GM13977 (cell line): Measurements from ENCODE around the gene RMND5B.

Experiments used
- DNase-seq: peaks from one replicate; pipeline ENCODE4 v3.0.0; 2012; ENCODE audit warnings: low spot score
- in situ Hi-C: fragments of 300-500 bp; cut with MboI; formaldehyde crosslinking; loops from one replicate; pipeline ENCODE4 v1.12.0; 2022; ENCODE audit warnings: low sequenced_read_pairs, low pct_unique_long_range_greater_than_20kb, mixed read lengths, inconsistent platforms; ENCODE audit not compliant: unreplicated experiment
- TF ChIP-seq, protein P1 (sequence below): IDR thresholded peaks from 2 replicates; pipeline ENCODE4 v1.5.1; 2012; ENCODE audit warnings: mild to moderate bottlenecking, control low read depth; ENCODE audit not compliant: insufficient read depth; ENCODE audit errors: extremely low read depth, missing control alignments

The RMND5B gene

DNA sequence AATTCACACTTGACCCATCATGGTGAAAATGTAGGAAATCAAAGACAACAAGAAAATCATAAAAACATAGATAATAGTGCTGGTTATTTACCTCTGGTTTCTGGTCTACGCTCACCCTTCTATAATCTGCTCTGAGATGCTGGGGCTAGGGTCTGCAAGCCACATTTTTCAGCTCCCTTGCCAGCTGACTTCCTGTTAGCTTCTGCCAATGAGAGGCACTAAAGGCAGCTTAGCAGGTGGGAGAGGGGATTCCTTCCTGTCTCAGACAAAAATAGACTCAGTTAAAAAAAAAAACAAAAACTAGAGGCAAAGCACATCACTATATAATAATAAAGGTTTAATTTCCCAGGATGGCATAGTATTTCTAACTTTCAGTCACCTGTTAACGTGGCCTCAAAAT, 37.7 kb upstream of the RMND5B start:
- no peak for DNase-seq
- in situ Hi-C loops = no loop called here
- TF ChIP-seq, protein P1, sequence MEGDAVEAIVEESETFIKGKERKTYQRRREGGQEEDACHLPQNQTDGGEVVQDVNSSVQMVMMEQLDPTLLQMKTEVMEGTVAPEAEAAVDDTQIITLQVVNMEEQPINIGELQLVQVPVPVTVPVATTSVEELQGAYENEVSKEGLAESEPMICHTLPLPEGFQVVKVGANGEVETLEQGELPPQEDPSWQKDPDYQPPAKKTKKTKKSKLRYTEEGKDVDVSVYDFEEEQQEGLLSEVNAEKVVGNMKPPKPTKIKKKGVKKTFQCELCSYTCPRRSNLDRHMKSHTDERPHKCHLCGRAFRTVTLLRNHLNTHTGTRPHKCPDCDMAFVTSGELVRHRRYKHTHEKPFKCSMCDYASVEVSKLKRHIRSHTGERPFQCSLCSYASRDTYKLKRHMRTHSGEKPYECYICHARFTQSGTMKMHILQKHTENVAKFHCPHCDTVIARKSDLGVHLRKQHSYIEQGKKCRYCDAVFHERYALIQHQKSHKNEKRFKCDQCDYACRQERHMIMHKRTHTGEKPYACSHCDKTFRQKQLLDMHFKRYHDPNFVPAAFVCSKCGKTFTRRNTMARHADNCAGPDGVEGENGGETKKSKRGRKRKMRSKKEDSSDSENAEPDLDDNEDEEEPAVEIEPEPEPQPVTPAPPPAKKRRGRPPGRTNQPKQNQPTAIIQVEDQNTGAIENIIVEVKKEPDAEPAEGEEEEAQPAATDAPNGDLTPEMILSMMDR = no peak

DNA sequence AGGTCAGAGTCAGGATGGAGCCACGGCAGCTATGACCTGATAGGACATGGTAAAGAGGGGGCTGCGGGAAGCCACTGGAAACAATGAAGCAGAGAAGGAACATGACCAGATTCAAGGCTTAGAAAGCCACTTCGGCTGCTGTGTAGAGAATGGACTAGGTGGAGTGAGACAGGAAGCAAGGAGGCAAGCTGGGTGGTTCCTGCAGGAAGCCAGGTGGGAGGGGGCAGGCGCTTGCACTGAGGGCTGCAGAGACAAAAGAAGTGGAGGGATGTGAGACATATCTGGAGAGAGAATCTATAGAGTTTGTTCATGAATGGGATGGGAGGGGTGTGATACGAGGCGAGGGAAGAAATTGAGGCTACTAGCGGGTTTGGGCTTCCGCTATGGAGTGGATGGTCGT, 36.5 kb upstream of the RMND5B start:
- TF ChIP-seq, protein P1 = no peak
- in situ Hi-C loops = no loop called here
- no peak for DNase-seq

DNA sequence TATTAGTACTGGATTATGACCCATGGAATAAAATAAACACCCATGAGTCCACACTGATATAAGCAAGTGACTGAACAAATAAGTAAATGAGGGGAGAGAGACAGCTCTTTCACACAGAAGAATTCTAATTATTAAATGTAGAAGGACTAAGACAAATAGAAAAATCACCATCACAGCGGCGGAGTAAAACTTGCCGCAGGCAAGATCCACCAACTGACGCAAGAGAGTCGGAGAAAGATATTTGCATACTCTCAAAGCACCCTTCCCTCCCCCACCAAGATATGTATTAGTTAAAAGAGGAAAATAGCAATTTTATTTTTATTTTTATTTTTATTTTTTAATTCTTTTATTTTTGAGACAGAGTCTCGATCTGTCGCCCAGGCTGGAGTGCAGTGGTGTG, 32.1 kb upstream of the RMND5B start:
- in situ Hi-C loops = no loop called here
- TF ChIP-seq, protein P1 = no peak
- DNase-seq = no peak

DNA sequence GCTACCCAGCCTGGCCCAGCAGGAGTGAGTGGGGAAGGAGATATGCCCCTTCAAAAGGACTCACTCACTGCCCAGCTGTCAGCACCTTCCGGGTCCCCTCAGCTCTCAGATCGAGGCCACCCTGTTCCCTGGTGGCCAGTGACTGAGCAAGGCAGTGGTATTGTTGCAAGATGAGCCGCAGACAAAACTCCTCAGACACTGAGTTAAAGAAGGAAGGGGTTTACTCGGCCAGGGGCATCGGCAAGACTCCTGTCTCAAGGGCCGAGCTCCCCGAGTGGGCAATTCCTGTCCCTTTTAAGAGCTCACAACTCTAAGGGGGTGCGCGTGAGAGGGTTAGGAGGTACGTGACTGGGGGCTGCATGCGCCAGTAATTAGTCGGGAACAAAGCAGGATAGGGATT, 27.2 kb upstream of the RMND5B start:
- no peak for DNase-seq
- TF ChIP-seq, protein P1 = no peak
- in situ Hi-C loops = no loop called here

DNA sequence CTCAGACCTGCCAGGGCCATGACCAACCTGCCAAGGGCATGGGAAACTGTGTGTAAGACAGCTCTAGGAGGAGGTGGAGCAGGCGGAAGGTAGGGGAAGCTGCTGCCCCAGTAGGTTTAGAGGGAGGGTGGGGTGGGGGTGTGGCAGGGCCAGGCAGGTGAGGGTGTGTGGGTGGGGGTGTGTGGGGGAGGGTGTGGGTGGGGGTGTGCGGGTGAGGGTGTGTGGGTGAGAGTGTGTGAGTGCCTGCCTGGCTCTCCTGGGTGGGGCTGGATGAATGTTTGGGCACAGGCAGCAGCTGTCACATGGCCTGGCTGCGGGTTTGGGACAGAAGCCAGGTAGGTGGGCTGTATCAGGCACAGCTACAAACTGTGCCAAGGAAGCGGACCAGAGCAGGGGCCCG, 26.3 kb upstream of the RMND5B start:
- no peak for DNase-seq
- TF ChIP-seq, protein P1 = no peak
- in situ Hi-C loops = no loop called here

DNA sequence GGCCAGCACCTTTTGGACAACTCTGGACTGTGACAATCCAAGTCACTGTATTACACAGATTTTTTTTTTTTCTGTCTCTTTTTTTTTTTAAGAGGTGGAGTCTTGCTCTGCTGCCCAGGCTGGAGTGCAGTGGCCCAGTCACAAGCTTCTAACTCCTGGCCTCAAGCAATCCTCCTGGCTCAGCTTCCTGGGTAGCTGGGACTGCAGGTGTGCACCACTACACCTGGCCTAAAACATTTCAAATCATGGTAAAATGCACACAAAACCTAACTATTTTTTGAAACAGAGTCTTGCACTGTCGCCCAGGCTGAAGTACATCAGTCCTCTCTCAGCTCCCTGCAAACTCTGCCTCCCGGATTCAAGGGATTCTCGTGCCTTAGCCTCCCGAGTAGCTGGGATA, 24.7 kb upstream of the RMND5B start:
- DNase-seq = no peak
- in situ Hi-C loops = no loop called here
- TF ChIP-seq, protein P1 = no peak
